Small intestine (tissue), 7 donors: ENCODE measurements around the gene UCK2. TPM values are rescaled to one million over a fixed set of nuclear protein-coding genes. Genes with fewer than 3 reads are reported as not detected.

Source experiments
- DNase-seq, 2 donors: peaks; one replicate each; pipeline versions ENCODE4 v3.0.0 to v3.0.0-alpha.2; 2013
- FAIRE-seq: peaks from 2 replicates; lab custom pipeline; 2012; peaks lifted over from hg19 to GRCh38; lab: Jason Lieb, UNC
- H3K27ac ChIP-seq, 3 donors: one replicate each; pipeline ENCODE4 v1.5.1; 2013; ENCODE audit warnings: low read length in 2 of 3, mild to moderate bottlenecking in 2 of 3, control low read depth in 1 of 3, inconsistent platforms in 1 of 3, low read depth in 1 of 3, moderate library complexity in 1 of 3
- H3K27me3 ChIP-seq, 3 donors: one replicate each; pipeline ENCODE4 v1.6.1; 2013; ENCODE audit warnings: low read length in 3 of 3, inconsistent platforms in 1 of 3; ENCODE audit not compliant: control insufficient read depth in 3 of 3, insufficient read depth in 3 of 3
- H3K36me3 ChIP-seq, 3 donors: one replicate each; pipeline ENCODE4 v1.6.1; 2013; ENCODE audit warnings: low read length in 3 of 3, inconsistent platforms in 1 of 3, low read depth in 1 of 3, mild to moderate bottlenecking in 1 of 3, moderate library complexity in 1 of 3; ENCODE audit not compliant: control insufficient read depth in 3 of 3, insufficient read depth in 2 of 3
- H3K4me1 ChIP-seq, 3 donors: one replicate each; pipeline ENCODE4 v1.6.1; 2013; ENCODE audit warnings: low read length in 2 of 3, inconsistent platforms in 1 of 3, low read depth in 1 of 3, mild to moderate bottlenecking in 1 of 3, moderate library complexity in 1 of 3; ENCODE audit not compliant: control insufficient read depth in 3 of 3, insufficient read depth in 2 of 3
- H3K4me3 ChIP-seq, 3 donors: one replicate each; pipeline ENCODE4 v1.5.1; 2013; ENCODE audit warnings: low read length in 3 of 3, control low read depth in 1 of 3, inconsistent platforms in 1 of 3, low read depth in 1 of 3, mild to moderate bottlenecking in 1 of 3, moderate library complexity in 1 of 3
- H3K9me3 ChIP-seq, 2 donors: one replicate each; pipeline ENCODE4 v1.6.1; 2013; ENCODE audit warnings: low read depth in 1 of 2, low read length in 1 of 2; ENCODE audit not compliant: control insufficient read depth in 2 of 2, insufficient read depth in 1 of 2
- WGBS, 3 donors: extraction: QIAGEN DNeasy Blood & Tissue Kit; methylation state at CpG; one replicate each; pipeline ENCODE4 v1.1.7; 2013; 5-methylcytosine and 5-hydroxymethylcytosine counted together
- polyA plus RNA-seq, 4 donors: library from polyadenylated mRNA; stranded (reverse) in 3 of 4; unstranded in 1 of 4; fragments of 200-250 nt in 3 of 4; fragments of 120-200 nt in 1 of 4; gene quantifications; one replicate each; pipeline versions ENCODE4 v1.2.1 to v1.2.3, GENCODE V29; 2013
- donor health status: healthy with polysubstance abuse.
- donor health status: control.
- donor health status: control.
- donor health status: Bipolar disorder and iron deficiency.
- donor health status: healthy.

Gene UCK2
- polyA plus RNA-seq, 4 donors = 22.2 to 37.6 (median 35.5) TPM

DNA sequence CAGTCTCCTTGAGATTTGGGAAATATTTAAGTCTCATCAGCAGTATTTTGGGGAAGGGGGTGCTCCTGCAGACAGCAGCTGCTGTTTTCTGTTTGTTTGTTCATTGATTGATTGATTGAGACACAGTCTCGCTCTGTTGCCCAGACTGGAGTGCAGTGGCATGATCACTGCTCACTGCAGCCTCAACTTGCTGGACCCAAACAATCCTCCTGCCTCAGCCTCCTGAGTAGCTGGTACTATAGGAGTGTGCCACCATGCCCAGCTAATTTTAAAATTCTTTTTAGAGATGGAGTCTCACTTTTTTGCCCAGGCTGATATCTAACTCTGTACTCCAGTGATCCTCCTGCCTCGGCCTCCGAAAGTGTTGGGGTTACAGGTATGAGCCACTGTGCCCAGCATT, 18.2 kb downstream of the UCK2 start:
- H3K9me3 ChIP-seq = no peaks in the 10 kb centered on the region
- no peaks in the 10 kb centered on the region for H3K27me3 ChIP-seq
- 93 to 95% (median 94%) methylated on average over 3 of the region's 3 CpGs for WGBS, 3 donors
- peaks cover 6 to 19% (median 15%) of the 10 kb centered on the region in 3 donors for H3K4me1 ChIP-seq
- peaks cover 0 to 4% (median 0%) of the 10 kb centered on the region in 3 donors for H3K36me3 ChIP-seq
- no peak overlapping the region for H3K4me3 ChIP-seq
- DNase-seq (no peak), FAIRE-seq (no peak)
- H3K27ac ChIP-seq = no peak overlapping the region

DNA sequence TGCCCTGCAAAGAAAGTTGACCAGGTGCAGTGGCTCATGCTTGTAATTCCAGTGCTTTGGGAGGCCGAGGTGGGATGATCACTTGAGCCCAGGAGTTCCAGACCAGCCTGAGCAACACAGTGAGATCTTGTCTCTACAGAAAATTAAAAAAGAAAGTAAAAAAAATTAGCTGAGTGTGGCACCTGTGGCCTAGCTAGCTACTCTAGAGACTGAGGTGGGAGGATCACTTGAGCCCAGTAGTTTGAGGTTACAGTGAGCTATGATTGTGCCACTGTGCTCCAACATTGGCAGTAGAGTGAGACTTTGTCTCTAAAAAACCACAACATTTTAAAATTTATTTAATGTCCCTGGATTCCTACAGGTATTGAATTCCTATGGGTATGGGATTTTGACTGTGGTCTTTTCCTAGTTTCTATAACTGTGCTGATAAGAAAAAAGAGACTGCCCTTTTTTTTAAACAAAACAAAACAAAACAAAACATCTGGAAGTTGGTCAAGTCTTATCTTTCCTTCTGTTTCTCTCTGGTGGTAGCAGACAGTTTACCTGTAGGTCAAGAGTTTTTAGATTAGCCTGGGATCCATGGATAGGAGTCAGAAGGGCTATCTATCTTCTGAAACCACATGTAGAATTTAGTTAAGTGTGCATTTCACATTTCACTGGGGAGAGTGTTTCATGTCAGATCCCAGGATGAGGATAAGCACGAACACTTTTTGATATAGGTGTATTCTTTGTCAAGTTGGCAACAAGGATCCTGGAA, 18.8 kb downstream of the UCK2 start:
- Histone ChIP-seq H3K36me3 (peaks cover 0 to 4% (median 0%) of the 10 kb centered on the region in 3 donors), H3K4me1 (peaks cover 6 to 22% (median 17%) of the 10 kb centered on the region in 3 donors), H3K9me3 (peaks cover 0 to 3% of the 10 kb centered on the region in 2 donors), H3K4me3 (no peak overlapping the region), H3K27me3 (no peaks in the 10 kb centered on the region), H3K27ac (no peak overlapping the region)
- FAIRE-seq (no peak), DNase-seq (no peak)
- WGBS, 3 donors = 67 to 79% (median 77%) methylated on average over 2 of the region's 2 CpGs

DNA sequence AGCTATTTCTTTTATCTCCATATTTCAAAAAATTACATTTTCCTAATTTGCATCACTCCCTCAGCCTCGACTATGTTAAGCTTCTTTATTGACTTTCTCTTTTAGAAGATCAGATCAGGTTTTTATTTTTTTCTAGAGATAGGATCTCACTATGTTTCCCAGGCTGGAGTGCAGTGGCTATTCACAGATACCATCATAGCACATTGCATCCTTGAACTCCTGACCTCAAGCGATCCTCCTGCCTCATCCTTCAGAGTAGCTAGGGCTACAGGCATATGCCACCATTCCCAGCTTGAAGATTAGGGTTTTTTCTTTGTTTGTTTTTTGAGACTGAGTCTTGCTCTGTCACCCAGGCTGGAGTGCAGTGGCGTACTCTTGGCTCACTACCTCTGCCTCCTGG, 20.1 kb downstream of the UCK2 start:
- H3K9me3 ChIP-seq = peaks cover 0 to 3% of the 10 kb centered on the region in 2 donors
- DNase-seq (no peak), FAIRE-seq (no peak)
- H3K27me3 ChIP-seq = no peaks in the 10 kb centered on the region
- peaks cover 0 to 4% (median 0%) of the 10 kb centered on the region in 3 donors for H3K36me3 ChIP-seq
- no peak overlapping the region for H3K4me3 ChIP-seq
- peaks cover 6 to 13% (median 8%) of the 10 kb centered on the region in 3 donors for H3K4me1 ChIP-seq
- no peak overlapping the region for H3K27ac ChIP-seq
- WGBS, 3 donors = 73 to 89% (median 79%) methylated on average over 3 of the region's 3 CpGs

DNA sequence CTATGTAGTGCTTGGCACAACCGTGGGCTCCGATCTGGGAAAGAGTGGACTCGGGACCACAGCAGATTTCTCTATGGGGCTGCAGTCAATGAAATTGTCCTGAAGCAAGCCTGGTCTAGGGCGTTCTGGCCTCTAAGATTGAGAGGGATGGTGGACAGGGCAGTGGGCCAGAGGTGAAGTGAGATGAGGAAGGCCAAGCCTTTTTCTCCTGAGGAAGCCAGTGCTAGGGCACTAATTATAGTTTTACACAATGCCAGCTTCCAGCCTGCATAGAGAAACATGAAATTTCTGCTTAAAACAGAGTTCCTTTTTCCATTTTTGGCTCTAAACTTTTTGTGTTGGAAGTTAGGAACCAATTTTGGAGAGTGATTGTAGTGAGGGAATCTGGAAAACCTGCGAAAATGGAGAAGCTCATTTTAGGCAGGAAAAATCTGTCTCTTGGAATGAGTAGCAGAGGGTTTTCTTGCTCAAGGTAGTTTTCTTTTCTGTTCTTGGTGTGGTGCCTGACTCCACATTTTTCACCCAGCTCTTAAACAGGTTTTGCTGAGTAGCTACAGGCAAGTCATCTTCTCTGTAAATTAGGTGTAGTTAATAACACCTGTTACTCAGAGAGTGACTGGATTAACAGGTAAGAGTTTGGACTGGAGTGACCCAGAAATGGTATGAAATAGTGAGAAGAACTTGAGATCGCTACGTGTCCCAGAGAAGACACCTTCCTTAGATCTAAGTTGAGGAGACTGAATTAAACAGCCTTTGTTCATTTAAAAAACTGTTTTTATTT, 22.1 kb downstream of the UCK2 start:
- H3K9me3 ChIP-seq = peaks cover 0 to 3% of the 10 kb centered on the region in 2 donors
- H3K27ac ChIP-seq = no peak overlapping the region
- peaks cover 2 to 12% (median 5%) of the 10 kb centered on the region in 3 donors for H3K4me1 ChIP-seq
- WGBS, 3 donors = 83 to 92% (median 91%) methylated on average over 7 of the region's 7 CpGs
- no peak for DNase-seq
- H3K4me3 ChIP-seq = no peak overlapping the region
- FAIRE-seq = no peak
- peaks cover 0 to 4% (median 0%) of the 10 kb centered on the region in 3 donors for H3K36me3 ChIP-seq
- no peaks in the 10 kb centered on the region for H3K27me3 ChIP-seq

DNA sequence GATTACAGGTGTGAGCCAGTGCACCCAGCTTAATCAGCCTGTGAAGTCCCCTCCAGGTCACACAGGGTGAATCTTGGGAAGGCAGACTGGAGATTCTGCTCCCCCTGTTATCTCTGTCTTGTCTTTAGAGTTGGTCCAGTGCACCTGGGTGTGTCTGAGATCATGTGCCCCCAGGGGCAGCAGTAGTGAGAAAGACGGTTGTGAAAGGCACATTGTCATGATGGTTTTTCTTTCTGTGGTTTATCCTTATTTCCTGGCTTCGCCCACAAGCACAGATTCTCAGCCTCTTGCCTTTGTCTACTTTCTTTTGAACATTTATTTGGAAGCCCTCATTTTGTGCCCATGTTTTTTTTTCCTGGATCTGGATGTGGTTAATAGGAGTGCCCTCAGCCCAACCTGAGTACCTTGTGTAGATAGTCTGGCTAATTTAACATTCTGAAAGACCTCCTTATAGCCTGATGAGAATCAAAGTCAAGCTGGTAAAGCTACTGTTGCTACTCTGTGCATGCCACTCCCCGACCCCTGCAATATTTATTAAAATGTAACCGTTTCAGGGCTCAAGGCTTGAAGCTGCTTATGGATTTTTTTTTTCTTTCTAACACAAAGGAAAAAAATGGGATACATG, 23.7 kb downstream of the UCK2 start:
- no peaks in the 10 kb centered on the region for H3K27me3 ChIP-seq
- H3K9me3 ChIP-seq = peaks cover 0 to 3% of the 10 kb centered on the region in 2 donors
- H3K36me3 ChIP-seq = no peaks in the 10 kb centered on the region
- no peak overlapping the region for H3K4me3 ChIP-seq
- WGBS, 3 donors = 57 to 65% (median 63%) methylated on average over 4 of the region's 4 CpGs
- DNase-seq (peak in 1 of 2 donors; percentile 30), FAIRE-seq (no peak)
- H3K4me1 ChIP-seq = peaks cover 4 to 14% (median 5%) of the 10 kb centered on the region in 3 donors
- H3K27ac ChIP-seq = no peak overlapping the region

DNA sequence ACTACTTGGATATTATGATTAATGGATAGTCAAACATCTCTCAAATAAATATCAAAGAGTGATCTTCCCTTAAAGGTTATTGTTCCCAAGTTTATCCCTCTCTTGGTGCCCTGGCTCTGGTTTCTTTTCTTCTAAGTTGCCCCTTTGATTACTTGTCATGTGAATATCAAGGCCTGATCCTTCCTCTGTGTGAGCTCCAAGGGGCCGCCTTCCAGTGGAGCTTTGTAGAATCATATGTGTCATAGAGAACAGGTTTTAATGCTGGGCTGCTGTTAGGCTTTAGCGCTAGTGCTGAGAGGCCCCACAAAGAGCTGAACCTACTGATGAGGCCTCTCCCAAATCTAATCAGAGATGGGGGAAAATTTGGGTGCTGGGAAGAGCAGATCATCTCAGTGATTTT, 25.5 kb downstream of the UCK2 start:
- FAIRE-seq (no peak), DNase-seq (no peak)
- H3K9me3 ChIP-seq = peaks cover 0 to 3% of the 10 kb centered on the region in 2 donors
- H3K4me1 ChIP-seq = peaks cover 12 to 31% (median 13%) of the 10 kb centered on the region in 3 donors
- no peaks in the 10 kb centered on the region for H3K36me3 ChIP-seq
- WGBS, 3 donors = 94 to 96% (median 96%) methylated on average over 2 of the region's 2 CpGs
- H3K27me3 ChIP-seq = no peaks in the 10 kb centered on the region
- no peak overlapping the region for H3K4me3 ChIP-seq
- no peak overlapping the region for H3K27ac ChIP-seq

DNA sequence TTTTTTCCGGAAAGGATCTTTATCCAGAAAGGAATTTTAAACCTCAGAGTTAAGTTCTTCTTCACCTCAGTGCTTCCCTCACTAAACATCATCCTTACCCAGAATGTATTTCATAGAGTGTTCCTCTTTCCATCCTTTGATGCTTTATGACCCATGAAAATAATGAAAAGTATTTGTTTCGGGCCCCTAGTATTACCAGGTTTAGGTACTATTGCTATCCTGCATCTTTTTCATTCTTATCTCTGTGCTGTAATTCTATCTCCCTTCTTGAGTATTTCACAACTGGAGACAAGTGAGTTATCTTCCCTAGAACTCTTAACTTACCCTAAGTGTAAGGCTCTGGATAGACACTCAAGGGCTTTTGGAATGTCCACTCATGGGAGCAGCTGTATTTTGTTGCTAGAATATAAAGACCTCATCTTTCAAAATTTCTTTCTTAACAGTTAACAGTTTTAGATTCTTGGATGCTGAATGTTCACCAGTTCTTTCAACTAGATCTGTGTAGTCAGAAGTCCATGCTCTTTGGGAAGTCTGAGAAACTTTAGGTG, 26.2 kb downstream of the UCK2 start:
- Histone ChIP-seq H3K27me3 (no peaks in the 10 kb centered on the region), H3K36me3 (no peaks in the 10 kb centered on the region), H3K9me3 (peaks cover 0 to 3% of the 10 kb centered on the region in 2 donors), H3K27ac (no peak overlapping the region), H3K4me3 (no peak overlapping the region), H3K4me1 (peaks cover 12 to 38% (median 13%) of the 10 kb centered on the region in 3 donors)
- DNase-seq (no peak), FAIRE-seq (no peak)
- 83 to 94% (median 93%) methylated on average over 2 of the region's 2 CpGs for WGBS, 3 donors
